SK-N-SH treated with all-trans-retinoic acid at 6 μM for 48 hours (cell line): ENCODE measurements around the gene PDZK1IP1.

Experiments
- ATAC-seq: fragments of 200-7000 bp; cut with Tn5 transposase; 3 replicates; pipeline ENCODE4 v1.9.1; 2020; ENCODE audit warnings: mild to moderate bottlenecking, moderate library complexity
- ARNTL ChIP-seq: fragments of 450-650 bp; formaldehyde crosslinking; IDR thresholded peaks from 2 replicates; pipeline ENCODE4 v1.5.0; 2020; ENCODE audit warnings: low read depth, mild to moderate bottlenecking, moderate library complexity, borderline replicate concordance
- BACH2 ChIP-seq: fragments of 250-450 bp; sonication (Bioruptor Pico); IDR thresholded peaks from 2 replicates; pipeline ENCODE4 v1.9.0; 2021; ENCODE audit warnings: mild to moderate bottlenecking, borderline replicate concordance
- CREB5 ChIP-seq: fragments of 250-450 bp; sonication (Bioruptor Pico); IDR thresholded peaks from 2 replicates; pipeline ENCODE4 v1.5.1; 2020; ENCODE audit warnings: low read depth, mild to moderate bottlenecking, moderate library complexity
- CSRNP3 ChIP-seq: fragments of 250-450 bp; sonication (Bioruptor Pico); IDR thresholded peaks from 2 replicates; pipeline ENCODE4 v1.5.1; 2021; ENCODE audit warnings: mild to moderate bottlenecking, moderate library complexity
- ESRRG ChIP-seq: fragments of 250-450 bp; sonication (Bioruptor Pico); IDR thresholded peaks from 2 replicates; pipeline ENCODE4 v1.6.1; 2021; ENCODE audit warnings: mild to moderate bottlenecking
- ISL1 ChIP-seq: fragments of 250-450 bp; sonication (Bioruptor Pico); IDR thresholded peaks from 2 replicates; pipeline ENCODE4 v2.1.2; 2022; ENCODE audit warnings: mild to moderate bottlenecking, moderate library complexity
- OSR1 ChIP-seq: fragments of 250-450 bp; sonication (Bioruptor Pico); IDR thresholded peaks from 2 replicates; pipeline ENCODE4 v1.8.0; 2022; ENCODE audit warnings: moderate library complexity, mild to moderate bottlenecking, inconsistent platforms
- PATZ1 ChIP-seq: fragments of 250-450 bp; sonication (Bioruptor Pico); IDR thresholded peaks from 2 replicates; pipeline ENCODE4 v1.8.0; 2020; ENCODE audit warnings: mild to moderate bottlenecking, moderate library complexity, borderline replicate concordance
- POU6F1 ChIP-seq: fragments of 250-450 bp; sonication (Bioruptor Pico); IDR thresholded peaks from 2 replicates; pipeline ENCODE4 v1.8.0; 2021; ENCODE audit warnings: low read depth, mild to moderate bottlenecking, moderate library complexity, borderline replicate concordance
- PPARA ChIP-seq: fragments of 250-450 bp; sonication (Bioruptor Pico); IDR thresholded peaks from 2 replicates; pipeline ENCODE4 v1.5.0; 2020; ENCODE audit warnings: mild to moderate bottlenecking, borderline replicate concordance
- RARB ChIP-seq: fragments of 250-450 bp; sonication (Bioruptor Pico); IDR thresholded peaks from 2 replicates; pipeline ENCODE4 v1.8.0; 2021; ENCODE audit warnings: mild to moderate bottlenecking, moderate library complexity
- SNAI2 ChIP-seq: fragments of 250-450 bp; sonication (Bioruptor Pico); IDR thresholded peaks from 2 replicates; pipeline ENCODE4 v1.5.0; 2020; ENCODE audit warnings: mild to moderate bottlenecking, moderate library complexity
- TOX ChIP-seq: fragments of 250-450 bp; sonication (Bioruptor Pico); IDR thresholded peaks from 2 replicates; pipeline ENCODE4 v1.8.0; 2021; ENCODE audit warnings: mild to moderate bottlenecking, moderate library complexity, borderline replicate concordance
- TSHZ2 ChIP-seq: fragments of 250-450 bp; sonication (Bioruptor Pico); IDR thresholded peaks from 2 replicates; pipeline ENCODE4 v1.5.0; 2020; ENCODE audit warnings: mild to moderate bottlenecking, moderate library complexity
- ZC3H10 ChIP-seq: fragments of 250-450 bp; sonication (Bioruptor Pico); IDR thresholded peaks from 2 replicates; pipeline ENCODE4 v1.5.1; 2021; ENCODE audit warnings: mild to moderate bottlenecking, moderate library complexity
- ZFP3 ChIP-seq: fragments of 250-450 bp; sonication (Bioruptor Pico); IDR thresholded peaks from 2 replicates; pipeline ENCODE4 v1.5.0; 2020; ENCODE audit warnings: mild to moderate bottlenecking, moderate library complexity
- ZFP30 ChIP-seq: fragments of 450-650 bp; formaldehyde crosslinking; IDR thresholded peaks from 2 replicates; pipeline ENCODE4 v1.5.0; 2022; ENCODE audit warnings: mild to moderate bottlenecking, moderate library complexity
- ZNF565 ChIP-seq: fragments of 450-650 bp; formaldehyde crosslinking; conservative IDR thresholded peaks from 2 replicates; pipeline ENCODE4 v1.5.0; 2020; ENCODE audit warnings: low read depth, mild to moderate bottlenecking, moderate library complexity
- ZNF70 ChIP-seq: fragments of 450-650 bp; formaldehyde crosslinking; IDR thresholded peaks from 2 replicates; pipeline ENCODE4 v1.5.0; 2020; ENCODE audit warnings: mild to moderate bottlenecking, moderate library complexity
- ZNF8 ChIP-seq: fragments of 450-650 bp; formaldehyde crosslinking; IDR thresholded peaks from 2 replicates; pipeline ENCODE4 v1.5.0; 2020; ENCODE audit warnings: mild to moderate bottlenecking, moderate library complexity

Gene PDZK1IP1

GRCh38 chr1:47175227-47175934 lies 14.5 kb downstream of the PDZK1IP1 start:
- peak; percentile 57 for ATAC-seq
- no peak for TF ChIP-seq TSHZ2 (CRISPR knock-in tag)

- no peak for ATAC-seq
- TF ChIP-seq TSHZ2 (CRISPR knock-in tag) (no peak), TOX (CRISPR knock-in tag) (no peak), SNAI2 (CRISPR knock-in tag) (no peak), PATZ1 (no peak), ZNF70 (no peak), RARB (CRISPR knock-in tag) (no peak)
These were observed 15.2 kb downstream of the PDZK1IP1 start for GRCh38 chr1:47174656-47175020.

- no peak for TF ChIP-seq POU6F1
- no peak for TF ChIP-seq ZC3H10
- TF ChIP-seq RARB (CRISPR knock-in tag), result no peak
- TF ChIP-seq PPARA (CRISPR knock-in tag), result no peak
- TF ChIP-seq TOX (CRISPR knock-in tag), result no peak
- TF ChIP-seq ESRRG, result no peak
- TF ChIP-seq ZFP30 (CRISPR knock-in tag), result no peak
- no peak for TF ChIP-seq ZFP3 (CRISPR knock-in tag)
- TF ChIP-seq CSRNP3 (CRISPR knock-in tag), result no peak
- no peak for TF ChIP-seq ISL1 (CRISPR knock-in tag)
- TF ChIP-seq ARNTL (CRISPR knock-in tag), result no peak
- no peak for TF ChIP-seq BACH2 (CRISPR knock-in tag)
- TF ChIP-seq OSR1 (CRISPR knock-in tag), result no peak
- no peak for TF ChIP-seq ZNF70
- no peak for TF ChIP-seq ZNF8 (CRISPR knock-in tag)
- no peak for TF ChIP-seq CREB5
- no peak for TF ChIP-seq ZNF565 (CRISPR knock-in tag)
- TF ChIP-seq, all 23 proteins: peak for 0
- no peak for ATAC-seq
These were observed 17.1 kb downstream of the PDZK1IP1 start for GRCh38 chr1:47172782-47173181.
